Ureter (tissue), 1 donor: Measurements from ENCODE around the gene ACADVL. TPM values are rescaled to one million over a fixed set of nuclear protein-coding genes. Genes with fewer than 3 reads are reported as not detected.
A peak's percentile ranks its signal among the peaks of the same experiment; 100 is the strongest.
"Not testable (repeated sequence)": the region's sequence is repeated elsewhere in the genome, so short reads cannot be mapped to it uniquely, and the experiment has no call there.

Experiments used
- DNase-seq: peaks from one replicate; pipeline ENCODE4 v3.0.0-alpha.2; 2020; ENCODE audit warnings: low spot score
- total RNA-seq: library from RNA; stranded (reverse); gene quantifications from one replicate; pipeline ENCODE4 v1.2.4, GENCODE V29; 2023
- donor health status: DM: yes; HTN: yes; CAD: no.

Gene ACADVL
- total RNA-seq, result 855 TPM

- peak; percentile 92 for DNase-seq
Observed at GRCh38 chr17:7219812-7220592, at the start of gene ACADVL, which contains the start of gene DLG4. Gene ACADVL, plus strand, starts transcription at chr17:7219938. Its CDS starts 47 bp downstream, at chr17:7219985. Gene DLG4, minus strand, starts transcription at chr17:7219836.

DNA sequence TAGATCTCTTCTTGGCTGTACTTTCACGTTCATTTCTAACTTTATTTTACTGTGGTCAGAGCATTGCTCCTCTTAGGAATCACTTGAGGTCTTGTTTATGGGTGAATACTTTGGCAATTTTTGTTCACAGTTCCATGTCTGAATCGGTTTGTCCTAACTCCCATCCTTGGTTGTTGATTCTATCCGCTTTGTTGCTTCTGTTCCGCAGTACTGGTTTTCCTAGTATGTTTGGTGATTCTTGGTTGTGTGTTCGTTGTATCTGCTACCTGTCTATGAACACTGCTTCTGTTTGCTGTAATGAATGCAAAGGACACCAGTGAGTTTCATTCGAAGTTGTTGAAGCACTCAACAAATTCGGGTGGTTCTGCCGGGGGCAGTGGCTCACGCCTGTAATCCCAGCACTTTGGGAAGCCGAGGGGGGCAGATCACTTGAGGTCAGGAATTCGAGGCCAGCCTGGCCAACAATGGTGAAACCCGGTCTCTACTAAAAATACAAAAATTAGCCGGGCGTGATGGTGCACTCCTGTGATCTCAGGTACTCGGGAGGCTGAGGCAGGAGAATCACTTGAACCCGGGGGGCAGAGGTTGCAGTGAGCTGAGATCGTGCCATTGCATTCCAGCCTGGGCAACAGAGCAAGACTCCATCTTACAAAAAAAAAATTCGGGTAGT lies 47.1 kb upstream of the ACADVL start:
- DNase-seq, result not testable (repeated sequence)

GRCh38 chr17:7173687-7174602 lies 45.8 kb upstream of the ACADVL start:
- peak; percentile 70 for DNase-seq

GRCh38 chr17:7174603-7175326 lies 45.0 kb upstream of the ACADVL start:
- DNase-seq, result no peak

DNA sequence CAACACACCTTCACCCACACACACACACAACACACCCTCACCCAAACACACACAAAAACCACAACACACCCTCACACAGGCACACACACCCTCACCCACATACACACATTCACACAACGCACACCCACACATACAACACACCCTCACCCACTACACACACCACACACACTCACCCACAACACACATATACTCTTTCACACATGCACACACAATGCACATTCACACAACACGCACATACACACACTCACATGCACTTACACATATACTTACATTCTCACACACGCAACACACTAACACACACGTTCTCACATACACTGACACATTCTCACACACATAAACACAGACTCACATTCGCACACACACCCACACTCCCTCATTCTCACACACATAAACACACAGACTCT lies 44.4 kb upstream of the ACADVL start:
- no peak for DNase-seq

- no peak for DNase-seq
Observed at GRCh38 chr17:7176107-7176840, 43.5 kb upstream of the ACADVL start.

GRCh38 chr17:7176841-7177190 lies 42.9 kb upstream of the ACADVL start:
- DNase-seq, result no peak

DNA sequence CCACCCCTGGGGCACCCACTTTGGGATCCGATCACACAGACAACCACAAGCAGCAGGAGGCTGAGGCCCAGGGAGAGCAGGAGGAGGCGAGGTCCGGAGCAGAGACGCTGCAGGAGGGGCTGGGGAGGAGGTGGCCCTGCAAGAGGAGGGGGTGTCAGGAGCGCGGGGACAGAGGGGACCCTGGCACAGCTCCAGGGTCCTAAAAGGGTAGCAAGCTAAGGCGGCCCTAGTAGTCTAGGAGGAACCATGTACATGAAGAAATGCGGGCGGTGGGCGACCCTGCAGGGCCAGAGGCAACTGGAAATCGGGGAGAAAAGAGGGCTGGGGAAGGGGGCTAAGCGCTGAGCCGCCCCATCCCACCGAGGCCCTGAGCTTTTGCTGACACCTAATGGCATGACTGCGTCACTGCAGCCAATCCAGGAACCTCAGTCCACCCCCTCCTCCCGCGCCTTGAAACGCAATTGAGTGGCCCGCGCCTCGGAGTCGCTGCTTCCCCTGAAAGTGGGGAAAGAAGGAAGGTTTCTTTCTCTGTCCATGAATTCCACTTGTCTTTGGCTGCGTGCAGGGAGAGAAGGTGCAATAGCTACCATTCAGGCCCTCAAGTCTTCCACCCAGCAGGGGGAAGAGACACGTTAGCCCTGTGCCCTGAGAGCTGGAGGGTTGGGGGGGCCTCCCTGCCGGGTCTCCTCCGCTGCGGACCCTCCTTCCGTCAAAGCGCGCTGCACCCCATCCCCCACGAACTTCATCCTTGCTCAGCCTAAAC lies 42.4 kb upstream of the ACADVL start:
- DNase-seq, result peak; percentile 67

GRCh38 chr17:7177954-7178477 lies 41.7 kb upstream of the ACADVL start:
- no peak for DNase-seq

DNA sequence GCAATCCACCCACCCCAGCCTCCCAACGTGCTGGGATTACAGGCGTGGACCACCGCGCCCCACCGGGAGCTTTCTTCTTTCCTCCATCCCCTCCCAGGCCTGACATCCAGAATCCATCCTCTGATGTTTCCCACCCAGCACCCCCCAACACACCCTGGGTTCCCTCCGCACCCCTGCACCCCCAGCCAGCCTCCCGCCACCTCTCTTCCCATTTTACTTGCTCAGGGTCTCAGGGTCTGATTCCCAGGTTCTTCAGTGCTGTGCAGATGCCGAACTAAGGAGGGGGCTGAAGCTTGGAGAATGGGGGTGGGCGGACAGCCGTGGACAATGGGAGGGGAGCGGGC lies 40.8 kb upstream of the ACADVL start:
- DNase-seq, result no peak

DNA sequence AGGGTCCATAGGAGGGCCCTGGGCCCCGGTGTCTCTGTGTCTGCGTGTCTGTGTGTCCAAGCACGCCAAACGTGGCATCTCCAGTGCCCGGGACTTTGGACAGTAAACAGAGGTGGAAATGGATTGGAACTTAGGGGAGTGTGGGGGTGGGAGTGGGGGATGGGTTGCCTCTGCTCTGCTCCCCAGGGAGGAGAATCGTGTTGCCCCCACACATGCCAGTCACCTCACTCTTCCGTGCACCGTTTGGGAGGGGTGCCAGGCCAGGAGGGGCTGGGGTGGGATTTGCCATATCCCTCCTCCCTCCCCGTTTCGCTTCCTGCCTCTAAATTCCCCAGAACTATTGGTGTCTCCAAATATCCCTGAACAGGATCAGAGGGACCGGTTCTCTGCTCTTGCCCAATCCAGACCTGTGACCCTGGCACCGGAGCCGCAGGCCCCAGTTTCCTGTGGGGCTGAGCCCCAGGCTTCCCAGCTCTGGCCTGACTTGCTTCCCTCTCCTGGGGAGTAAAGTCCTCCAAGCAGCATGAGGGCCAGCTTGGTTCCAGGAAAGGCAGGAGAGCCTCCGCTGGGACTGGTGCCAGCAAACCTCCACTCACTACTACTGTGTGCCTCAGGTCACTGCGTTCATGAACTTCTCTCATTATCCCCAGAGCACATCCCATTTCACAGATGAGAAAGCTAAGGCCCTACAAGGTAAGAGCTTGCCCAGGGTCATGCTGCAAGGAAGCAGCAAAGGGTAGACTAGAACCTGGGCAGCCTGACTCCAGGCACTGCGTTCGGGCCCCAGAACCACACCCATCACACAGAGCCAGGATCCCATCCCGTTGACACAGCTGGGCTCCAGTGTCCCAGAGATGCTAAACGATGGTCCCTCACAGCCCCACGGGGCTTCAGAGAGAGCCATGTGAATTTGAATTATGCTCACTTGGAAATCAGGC lies 40.2 kb upstream of the ACADVL start, which contains the start of gene ASGR1:
Gene ASGR1 (minus strand): TSS at position 54 of the 938 bp plus-strand sequence. CDS start 807 bp downstream, outside the sequence.
- no peak for DNase-seq

- DNase-seq, result not testable (repeated sequence)
Observed at GRCh38 chr17:7182101-7182500, 37.6 kb upstream of the ACADVL start.

DNA sequence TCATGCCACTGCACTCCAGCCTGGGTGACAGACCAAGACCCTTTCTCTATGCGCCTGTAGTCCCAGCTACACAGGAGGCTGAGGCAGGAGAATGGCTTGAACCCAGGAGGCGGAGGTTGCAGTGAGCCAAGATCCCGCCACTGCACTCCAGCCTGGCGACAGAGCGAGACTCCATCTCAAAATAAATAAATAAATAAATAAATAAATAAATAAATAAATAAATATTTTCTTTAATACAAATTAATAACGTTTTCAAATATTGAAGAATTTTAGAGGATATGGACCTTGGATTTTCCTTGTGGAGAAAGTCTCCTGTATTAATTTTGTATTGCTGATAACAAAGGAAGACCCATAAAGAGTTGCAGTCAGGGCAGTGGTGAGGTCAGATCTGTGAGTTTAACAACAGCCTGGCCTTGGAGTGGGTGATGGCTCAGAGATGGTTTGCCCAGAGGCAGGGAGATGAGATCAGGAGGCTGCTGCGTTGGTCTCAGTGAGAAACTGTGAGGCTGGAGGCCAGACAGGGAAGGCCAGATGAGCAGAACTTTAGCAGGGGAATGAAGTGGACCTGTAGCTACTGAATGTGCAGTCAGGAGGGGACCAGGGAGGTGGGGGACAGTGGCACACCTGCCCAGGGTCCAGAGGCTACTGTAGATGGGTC lies 36.2 kb upstream of the ACADVL start:
- DNase-seq, result no peak

DNA sequence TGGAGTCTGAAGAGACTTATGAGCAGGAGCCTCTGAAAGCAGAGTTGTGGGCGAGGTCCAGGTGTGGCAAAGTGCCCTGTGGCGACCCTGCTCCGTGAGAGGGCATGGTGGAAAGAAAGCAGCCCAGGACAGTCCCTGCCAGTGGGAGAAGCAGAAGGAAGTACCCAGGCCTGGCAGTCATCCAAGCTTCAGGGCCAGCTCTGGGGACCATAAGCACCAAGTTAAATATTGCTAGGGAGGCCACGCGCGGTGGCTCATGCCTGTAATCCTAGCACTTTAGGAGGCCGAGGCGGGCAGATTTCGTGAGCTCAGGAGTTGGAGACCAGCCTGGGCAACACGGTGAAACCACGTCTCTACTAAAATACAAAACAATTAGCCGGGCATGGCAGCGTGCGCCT lies 35.6 kb upstream of the ACADVL start:
- DNase-seq, result no peak

DNA sequence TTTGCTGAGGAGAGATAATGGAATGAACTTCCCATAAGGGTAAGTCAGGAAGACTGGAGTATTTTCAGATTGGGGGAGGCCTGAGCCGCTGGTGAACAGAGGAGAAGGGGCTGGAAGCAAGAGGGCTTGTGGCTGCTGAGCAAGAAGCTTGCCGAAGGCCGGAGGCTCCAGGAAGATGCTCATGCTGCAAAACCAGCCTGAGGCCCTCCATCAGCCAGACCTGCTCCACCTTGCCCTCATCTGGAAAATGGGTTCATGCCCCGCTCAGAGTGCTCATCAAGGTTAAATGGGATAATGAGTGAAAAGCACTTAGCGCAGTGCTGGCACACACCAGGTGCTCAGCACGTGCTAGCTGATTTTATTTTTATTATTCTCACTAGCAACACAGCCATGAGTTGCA lies 35.1 kb upstream of the ACADVL start:
- no peak for DNase-seq

- no peak for DNase-seq
Observed at GRCh38 chr17:7186241-7186640, 33.5 kb upstream of the ACADVL start.

DNA sequence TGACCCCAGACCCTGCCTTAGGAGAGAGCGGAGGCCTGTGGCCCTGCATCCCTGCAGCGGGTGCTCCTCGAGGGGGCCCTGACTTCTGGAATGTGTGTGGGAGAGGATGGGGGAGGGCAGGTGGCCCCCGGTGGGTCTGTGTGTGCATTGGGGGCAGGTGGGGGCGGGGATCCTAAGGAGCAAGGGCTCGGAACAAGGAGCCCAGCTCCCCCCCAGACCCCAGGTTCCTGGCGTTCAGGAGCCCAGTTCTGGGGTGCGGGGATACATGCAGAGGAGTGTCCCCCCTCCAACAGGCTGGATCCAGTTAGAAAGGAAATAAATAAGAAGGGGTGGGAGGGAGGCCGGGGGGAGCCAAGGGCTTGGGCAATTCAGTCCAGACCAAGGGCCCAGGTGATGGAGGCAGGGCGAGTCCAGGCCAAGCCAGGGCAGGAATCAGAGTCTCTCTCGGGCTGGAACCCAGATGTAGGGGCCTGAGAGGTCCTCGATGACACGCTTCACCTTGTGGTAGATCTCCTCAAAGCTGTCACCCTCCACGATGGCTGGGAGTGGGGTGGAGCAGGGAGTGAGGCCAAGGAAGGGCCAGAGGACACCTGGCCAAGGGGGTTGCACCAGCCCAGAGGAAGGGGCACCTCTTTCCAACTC lies 29.3 kb upstream of the ACADVL start:
- no peak for DNase-seq

GRCh38 chr17:7191069-7191468 lies 28.7 kb upstream of the ACADVL start:
- no peak for DNase-seq
